HEK293 (cell line): ENCODE data around the gene CAMK2G.

Source experiments
- CTCF ChIA-PET: fragments of 350-600 bp; formaldehyde crosslinking; extraction: SDS; loops from one replicate; lab custom pipeline; 2021; ENCODE audit warnings: antibody characterized with exemption; lab: Yijun Ruan, JAX
- POLR2A ChIA-PET: fragments of 300-600 bp; formaldehyde crosslinking; extraction: SDS; loops from one replicate; lab custom pipeline; 2020; ENCODE audit warnings: antibody characterized with exemption, inconsistent platforms; lab: Yijun Ruan, JAX
- H3K27ac ChIP-seq: fragments of 200-500 bp; sonication (Bioruptor generic); 2 replicates; pipeline ENCODE4 v1.5.1; 2014; ENCODE audit warnings: low read depth, low read length, control low read depth, inconsistent platforms; ENCODE audit errors: extremely low read depth
- H3K36me3 ChIP-seq, 2 experiments: fragments of 200-500 bp in 1 of 2; sonication (Bioruptor generic) in 1 of 2; 1 replicate in 1 of 2; 2 replicates in 1 of 2; pipeline ENCODE4 v1.5.1; 2014 to 2017; ENCODE audit warnings: inconsistent platforms in 2 of 2, low read length in 2 of 2; ENCODE audit not compliant: control insufficient read depth in 2 of 2, insufficient read depth in 1 of 2
- H3K4me1 ChIP-seq: fragments of 200-500 bp; sonication (Bioruptor generic); 2 replicates; pipeline ENCODE4 v1.5.1; 2014; ENCODE audit warnings: mild to moderate bottlenecking, low read length, inconsistent platforms; ENCODE audit not compliant: control insufficient read depth, insufficient read depth
- H3K4me3 ChIP-seq: 2 replicates; pipeline ENCODE4 v1.5.1; 2011; ENCODE audit warnings: low read depth, mild to moderate bottlenecking, control low read depth, low read length, moderate library complexity
- H3K9me3 ChIP-seq: fragments of 200-500 bp; sonication (Bioruptor generic); 2 replicates; pipeline ENCODE4 v1.5.1; 2014; ENCODE audit warnings: low read depth, low read length, inconsistent platforms; ENCODE audit not compliant: control insufficient read depth, insufficient read depth
- GLIS2 ChIP-seq: fragments of 450-650 bp; formaldehyde crosslinking; IDR thresholded peaks from 2 replicates; pipeline ENCODE4 v1.5.1; 2016; ENCODE audit warnings: missing biosample characterization, missing genetic modification characterization
- KLF9 ChIP-seq: fragments of 450-650 bp; formaldehyde crosslinking; IDR thresholded peaks from 2 replicates; pipeline ENCODE4 v1.5.1; 2016; ENCODE audit warnings: missing biosample characterization, missing genetic modification characterization, low read depth
- PRDM4 ChIP-seq: fragments of 450-650 bp; formaldehyde crosslinking; IDR thresholded peaks from 2 replicates; pipeline ENCODE4 v1.5.1; 2017; ENCODE audit warnings: missing biosample characterization, missing genetic modification characterization
- SCRT1 ChIP-seq: fragments of 450-650 bp; formaldehyde crosslinking; IDR thresholded peaks from 2 replicates; pipeline ENCODE4 v1.5.1; 2016; ENCODE audit warnings: missing biosample characterization, missing genetic modification characterization, borderline replicate concordance
- SP2 ChIP-seq: fragments of 450-650 bp; formaldehyde crosslinking; IDR thresholded peaks from 2 replicates; pipeline ENCODE4 v1.5.1; 2016; ENCODE audit warnings: missing biosample characterization, missing genetic modification characterization
- SP7 ChIP-seq: fragments of 450-650 bp; formaldehyde crosslinking; IDR thresholded peaks from 2 replicates; pipeline ENCODE4 v1.5.1; 2016; ENCODE audit warnings: missing biosample characterization, missing genetic modification characterization
- ZBTB20 ChIP-seq: fragments of 450-650 bp; formaldehyde crosslinking; IDR thresholded peaks from 2 replicates; pipeline ENCODE4 v1.5.1; 2016; ENCODE audit warnings: missing biosample characterization, missing genetic modification characterization
- ZBTB7A ChIP-seq: fragments of 450-650 bp; formaldehyde crosslinking; IDR thresholded peaks from 2 replicates; pipeline ENCODE4 v1.5.1; 2016; ENCODE audit warnings: low read depth, missing biosample characterization, missing genetic modification characterization
- ZBTB8A ChIP-seq: fragments of 450-650 bp; formaldehyde crosslinking; IDR thresholded peaks from 2 replicates; pipeline ENCODE4 v1.5.1; 2016; ENCODE audit warnings: missing biosample characterization, missing genetic modification characterization
- ZEB2 ChIP-seq: fragments of 450-650 bp; formaldehyde crosslinking; IDR thresholded peaks from 2 replicates; pipeline ENCODE4 v1.5.1; 2016; ENCODE audit warnings: missing biosample characterization, missing genetic modification characterization
- ZFHX2 ChIP-seq: fragments of 450-650 bp; formaldehyde crosslinking; conservative IDR thresholded peaks from 2 replicates; pipeline ENCODE4 v1.5.1; 2016; ENCODE audit warnings: missing biosample characterization, missing genetic modification characterization
- ZFP37 ChIP-seq: fragments of 450-650 bp; formaldehyde crosslinking; IDR thresholded peaks from 2 replicates; pipeline ENCODE4 v1.5.1; 2016; ENCODE audit warnings: missing biosample characterization, missing genetic modification characterization
- ZNF114 ChIP-seq: fragments of 450-650 bp; formaldehyde crosslinking; IDR thresholded peaks from 2 replicates; pipeline ENCODE4 v1.5.0; 2017; ENCODE audit warnings: missing biosample characterization, missing genetic modification characterization
- ZNF16 ChIP-seq: fragments of 450-650 bp; formaldehyde crosslinking; IDR thresholded peaks from 2 replicates; pipeline ENCODE4 v1.5.1; 2016; ENCODE audit warnings: low read depth, missing biosample characterization, missing genetic modification characterization
- ZNF266 ChIP-seq: fragments of 450-650 bp; formaldehyde crosslinking; IDR thresholded peaks from 2 replicates; pipeline ENCODE4 v1.5.1; 2016; ENCODE audit warnings: missing biosample characterization, missing genetic modification characterization, low read depth
- ZNF335 ChIP-seq: fragments of 450-650 bp; formaldehyde crosslinking; conservative IDR thresholded peaks from 2 replicates; pipeline ENCODE4 v1.5.1; 2016; ENCODE audit warnings: missing biosample characterization, missing genetic modification characterization
- ZNF398 ChIP-seq: fragments of 450-650 bp; formaldehyde crosslinking; IDR thresholded peaks from 2 replicates; pipeline ENCODE4 v1.5.1; 2017; ENCODE audit warnings: missing biosample characterization, missing genetic modification characterization
- ZNF404 ChIP-seq: fragments of 450-650 bp; formaldehyde crosslinking; IDR thresholded peaks from 2 replicates; pipeline ENCODE4 v1.5.1; 2017; ENCODE audit warnings: missing biosample characterization, missing genetic modification characterization
- ZNF48 ChIP-seq: fragments of 450-650 bp; formaldehyde crosslinking; IDR thresholded peaks from 2 replicates; pipeline ENCODE4 v1.5.1; 2016; ENCODE audit warnings: missing biosample characterization, missing genetic modification characterization
- ZNF510 ChIP-seq: fragments of 450-650 bp; formaldehyde crosslinking; IDR thresholded peaks from 2 replicates; pipeline ENCODE4 v1.5.1; 2018; ENCODE audit warnings: mild to moderate bottlenecking, missing genetic modification characterization, missing biosample characterization; ENCODE audit not compliant: insufficient replicate concordance
- ZNF549 ChIP-seq: fragments of 450-650 bp; IDR thresholded peaks from 2 replicates; pipeline ENCODE4 v1.5.1; 2018; ENCODE audit warnings: missing biosample characterization, missing genetic modification characterization, mild to moderate bottlenecking, inconsistent platforms, moderate library complexity
- ZNF629 ChIP-seq: fragments of 450-650 bp; formaldehyde crosslinking; IDR thresholded peaks from 2 replicates; pipeline ENCODE4 v1.5.1; 2017; ENCODE audit warnings: missing biosample characterization, missing genetic modification characterization
- ZNF660 ChIP-seq: fragments of 450-650 bp; IDR thresholded peaks from 2 replicates; pipeline ENCODE4 v1.5.1; 2018; ENCODE audit warnings: missing biosample characterization, mild to moderate bottlenecking, missing genetic modification characterization
- ZNF664 ChIP-seq: fragments of 450-650 bp; formaldehyde crosslinking; IDR thresholded peaks from 2 replicates; pipeline ENCODE4 v1.5.1; 2016; ENCODE audit warnings: missing biosample characterization, missing genetic modification characterization
- ZNF747 ChIP-seq: fragments of 450-650 bp; formaldehyde crosslinking; IDR thresholded peaks from 2 replicates; pipeline ENCODE4 v1.5.1; 2016; ENCODE audit warnings: missing biosample characterization, missing genetic modification characterization
- ZSCAN30 ChIP-seq: fragments of 450-650 bp; IDR thresholded peaks from 2 replicates; pipeline ENCODE4 v1.5.1; 2018; ENCODE audit warnings: missing biosample characterization, mild to moderate bottlenecking, missing genetic modification characterization, moderate library complexity
- TF ChIP-seq, protein P1 (sequence below): fragments of 450-650 bp; formaldehyde crosslinking; IDR thresholded peaks from 2 replicates; pipeline ENCODE4 v1.5.1; 2016; ENCODE audit warnings: missing biosample characterization, missing genetic modification characterization
- TF ChIP-seq, protein P2 (sequence below): fragments of 450-650 bp; formaldehyde crosslinking; IDR thresholded peaks from 2 replicates; pipeline ENCODE4 v1.5.1; 2016; ENCODE audit warnings: missing biosample characterization, missing genetic modification characterization
- TF ChIP-seq, protein P3 (sequence below): fragments of 450-650 bp; formaldehyde crosslinking; optimal IDR thresholded peaks from 2 replicates; pipeline ENCODE3; 2016; ENCODE audit warnings: missing biosample characterization, mild to moderate bottlenecking, missing genetic modification characterization

Gene CAMK2G

GRCh38 chr10:73874267-73875138 lies at the start of gene CAMK2G:
Gene CAMK2G, minus strand, starts transcription at chr10:73874555. Its CDS starts 94 bp downstream, at chr10:73874461.
- CTCF ChIA-PET, result interaction anchor here (0.6 to 11.0 kb wide), 4 partner anchors 26 to 360 kb away, joined by 3 to 267 read pairs (median 3); no protein-coding TSS in a partner anchor
- H3K4me3 ChIP-seq, result peak within 1 kb of the TSS; percentile 77
- H3K27ac ChIP-seq, result peak within 1 kb of the TSS; percentile 25; the same call in 1 of the 2 replicates
- peaks cover 8% of the 10 kb centered on the region for H3K4me1 ChIP-seq
- H3K36me3 ChIP-seq, result peaks cover 0 to 27% of the 10 kb centered on the region in 2 experiments; a peak in 1 of 3 replicates
- POLR2A ChIA-PET, result interaction anchor here (1.1 to 2.0 kb wide), 2 partner anchors 12 to 94 kb away, joined by 3 to 4 read pairs; no protein-coding TSS in a partner anchor
- no peaks in the 10 kb centered on the region for H3K9me3 ChIP-seq
- TF ChIP-seq ZNF664, result no peak
- TF ChIP-seq ZNF114, result no peak
- TF ChIP-seq ZNF660, result peak; percentile 34; the same call in 1 of the 2 replicates
- TF ChIP-seq ZNF398 (tag by site-specific recombination), result peak; percentile 87
- TF ChIP-seq ZBTB7A (tag by site-specific recombination), result 0 out of 2 replicates have a peak, but pooled peaks have one; percentile 23
- TF ChIP-seq SP7 (tag by site-specific recombination), result peak; percentile 24; the same call in 1 of the 2 replicates
- no peak for TF ChIP-seq ZNF404 (tag by site-specific recombination)
- TF ChIP-seq GLIS2 (tag by site-specific recombination), result peak; percentile 59
- TF ChIP-seq, protein P1, sequence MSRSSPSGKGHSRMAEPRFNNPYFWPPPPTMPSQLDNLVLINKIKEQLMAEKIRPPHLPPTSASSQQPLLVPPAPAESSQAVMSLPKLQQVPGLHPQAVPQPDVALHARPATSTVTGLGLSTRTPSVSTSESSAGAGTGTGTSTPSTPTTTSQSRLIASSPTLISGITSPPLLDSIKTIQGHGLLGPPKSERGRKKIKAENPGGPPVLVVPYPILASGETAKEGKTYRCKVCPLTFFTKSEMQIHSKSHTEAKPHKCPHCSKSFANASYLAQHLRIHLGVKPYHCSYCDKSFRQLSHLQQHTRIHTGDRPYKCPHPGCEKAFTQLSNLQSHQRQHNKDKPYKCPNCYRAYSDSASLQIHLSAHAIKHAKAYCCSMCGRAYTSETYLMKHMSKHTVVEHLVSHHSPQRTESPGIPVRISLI (tag by site-specific recombination), result no peak
- TF ChIP-seq ZFP37, result no peak
- 0 out of 2 replicates have a peak, but pooled peaks have one; percentile 19 for TF ChIP-seq ZEB2 (tag by site-specific recombination)
- no peak for TF ChIP-seq ZNF629 (tag by site-specific recombination)
- TF ChIP-seq ZNF266, result no peak
- TF ChIP-seq ZNF549 (tag by site-specific recombination), result no peak
- no peak for TF ChIP-seq ZNF510
- TF ChIP-seq ZSCAN30 (tag by site-specific recombination), result peak; percentile 51; the same call in 1 of the 2 replicates
- peak; percentile 36 for TF ChIP-seq SP2 (tag by site-specific recombination)
- peak; percentile 83 for TF ChIP-seq ZNF335 (tag by site-specific recombination)
- no peak for TF ChIP-seq SCRT1
- TF ChIP-seq PRDM4, result no peak
- TF ChIP-seq ZFHX2 (tag by site-specific recombination), result peak; percentile 4; the same call in 1 of the 2 replicates
- no peak for TF ChIP-seq ZNF747 (tag by site-specific recombination)
- TF ChIP-seq KLF9 (tag by site-specific recombination), result peak; percentile 68
- TF ChIP-seq ZNF16 (tag by site-specific recombination), result no peak
- TF ChIP-seq ZBTB20 (tag by site-specific recombination), result peak; percentile 94
- TF ChIP-seq ZNF48 (tag by site-specific recombination), result no peak
- peak; percentile 62 for TF ChIP-seq ZBTB8A (tag by site-specific recombination)
- TF ChIP-seq, protein P2, sequence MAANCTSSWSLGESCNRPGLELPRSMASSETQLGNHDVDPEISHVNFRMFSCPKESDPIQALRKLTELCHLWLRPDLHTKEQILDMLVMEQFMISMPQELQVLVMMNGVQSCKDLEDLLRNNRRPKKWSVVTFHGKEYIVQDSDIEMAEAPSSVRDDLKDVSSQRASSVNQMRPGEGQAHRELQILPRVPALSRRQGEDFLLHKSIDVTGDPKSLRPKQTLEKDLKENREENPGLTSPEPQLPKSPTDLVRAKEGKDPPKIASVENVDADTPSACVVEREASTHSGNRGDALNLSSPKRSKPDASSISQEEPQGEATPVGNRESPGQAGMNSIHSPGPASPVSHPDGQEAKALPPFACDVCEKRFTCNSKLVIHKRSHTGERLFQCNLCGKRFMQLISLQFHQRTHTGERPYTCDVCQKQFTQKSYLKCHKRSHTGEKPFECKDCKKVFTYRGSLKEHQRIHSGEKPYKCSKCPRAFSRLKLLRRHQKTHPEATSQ, result no peak
- TF ChIP-seq, protein P3, sequence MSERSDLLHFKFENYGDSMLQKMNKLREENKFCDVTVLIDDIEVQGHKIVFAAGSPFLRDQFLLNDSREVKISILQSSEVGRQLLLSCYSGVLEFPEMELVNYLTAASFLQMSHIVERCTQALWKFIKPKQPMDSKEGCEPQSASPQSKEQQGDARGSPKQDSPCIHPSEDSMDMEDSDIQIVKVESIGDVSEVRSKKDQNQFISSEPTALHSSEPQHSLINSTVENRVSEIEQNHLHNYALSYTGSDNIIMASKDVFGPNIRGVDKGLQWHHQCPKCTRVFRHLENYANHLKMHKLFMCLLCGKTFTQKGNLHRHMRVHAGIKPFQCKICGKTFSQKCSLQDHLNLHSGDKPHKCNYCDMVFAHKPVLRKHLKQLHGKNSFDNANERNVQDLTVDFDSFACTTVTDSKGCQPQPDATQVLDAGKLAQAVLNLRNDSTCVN, result peak; percentile 61
